SK-N-SH (cell line): ENCODE data around the gene PTDSS2. TPM values are rescaled to one million over a fixed set of nuclear protein-coding genes. Genes with fewer than 3 reads are reported as not detected.
"Not testable (repeated sequence)": the region's sequence is repeated elsewhere in the genome, so short reads cannot be mapped to it uniquely, and the experiment has no call there.

Experiments used
- CTCF ChIA-PET: fragments of 300-600, 350-600 bp; formaldehyde crosslinking; extraction: SDS; loops from one replicate; lab custom pipeline; 2021; lab: Yijun Ruan, JAX
- POLR2A ChIA-PET: fragments of 350-600 bp; sonication (Branson Sonifier 250); formaldehyde crosslinking; extraction: SDS; loops from one replicate; lab custom pipeline; 2020; ENCODE audit warnings: antibody characterized with exemption, inconsistent platforms; lab: Yijun Ruan, JAX
- DNase-seq: peaks from one replicate; pipeline ENCODE4 v3.0.0; 2012
- H2AFZ ChIP-seq: fragments of 200-600 bp; sonication (generic); 2 replicates; pipeline ENCODE4 v1.8.1; 2016; ENCODE audit warnings: antibody characterized with exemption, mild to moderate bottlenecking, low read depth
- H3F3A ChIP-seq: fragments of 200-600 bp; sonication (generic); replicated peaks from 2 replicates; pipeline ENCODE3; 2016; ENCODE audit warnings: antibody characterized with exemption, mild to moderate bottlenecking; ENCODE audit not compliant: insufficient read depth
- H3K27ac ChIP-seq, 2 experiments: fragments of 200-500 bp in 1 of 2; fragments of 200-600 bp in 1 of 2; sonication (Bioruptor generic) in 1 of 2; sonication (generic), shearing (Covaris generic) in 1 of 2; 2 replicates each; pipeline versions ENCODE4 v1.5.1 to v1.6.1; 2014 to 2016; ENCODE audit warnings: low read depth in 2 of 2, inconsistent platforms in 1 of 2, low read length in 1 of 2, mild to moderate bottlenecking in 1 of 2, mixed read lengths in 1 of 2
- H3K27me3 ChIP-seq: fragments of 200-600 bp; sonication (generic), shearing (Covaris generic); 2 replicates; pipeline ENCODE4 v1.6.1; 2016; ENCODE audit warnings: mixed run types; ENCODE audit not compliant: insufficient read depth
- H3K36me3 ChIP-seq, 2 experiments: fragments of 200-500 bp in 1 of 2; fragments of 200-600 bp in 1 of 2; sonication (Bioruptor generic) in 1 of 2; sonication (generic) in 1 of 2; replicated peaks in 1 of 2; 2 replicates each; pipeline versions ENCODE3 to v1.5.1; 2014 to 2016; ENCODE audit warnings: low read length in 1 of 2, mild to moderate bottlenecking in 1 of 2; ENCODE audit not compliant: insufficient read depth in 2 of 2, control insufficient read depth in 1 of 2
- H3K4me1 ChIP-seq, 2 experiments: fragments of 200-500 bp in 1 of 2; fragments of 200-600 bp in 1 of 2; sonication (Bioruptor generic) in 1 of 2; sonication (generic), shearing (Covaris generic) in 1 of 2; 2 replicates each; pipeline versions ENCODE4 v1.5.1 to v1.6.1; 2014 to 2016; ENCODE audit warnings: low read depth in 1 of 2, low read length in 1 of 2, mixed run types in 1 of 2; ENCODE audit not compliant: insufficient read depth in 2 of 2, control insufficient read depth in 1 of 2
- H3K4me2 ChIP-seq: fragments of 200-600 bp; sonication (generic), shearing (Covaris generic); 2 replicates; pipeline ENCODE4 v1.6.1; 2017; ENCODE audit warnings: mixed run types
- H3K4me3 ChIP-seq, 2 experiments: fragments of 200-500 bp in 1 of 2; fragments of 200-600 bp in 1 of 2; sonication (Bioruptor generic) in 1 of 2; sonication (generic), shearing (Covaris generic) in 1 of 2; 2 replicates each; pipeline versions ENCODE4 v1.5.1 to v1.8.1; 2014 to 2016; ENCODE audit warnings: low read depth in 2 of 2, inconsistent platforms in 1 of 2, low read length in 1 of 2, mild to moderate bottlenecking in 1 of 2, mixed read lengths in 1 of 2, moderate library complexity in 1 of 2
- H3K79me2 ChIP-seq: fragments of 200-600 bp; sonication (generic); 2 replicates; pipeline ENCODE4 v1.8.1; 2017; ENCODE audit warnings: mild to moderate bottlenecking; ENCODE audit not compliant: insufficient read depth
- H3K9ac ChIP-seq: fragments of 200-600 bp; sonication (generic); 2 replicates; pipeline ENCODE4 v1.6.1; 2017; ENCODE audit warnings: mixed run types
- H3K9me2 ChIP-seq: fragments of 200-600 bp; sonication (generic); 2 replicates; pipeline ENCODE4 v1.6.1; 2017; ENCODE audit warnings: mixed run types
- H3K9me3 ChIP-seq: fragments of 200-600 bp; sonication (generic); 2 replicates; pipeline ENCODE4 v1.6.1; 2017; ENCODE audit warnings: mixed run types, mild to moderate bottlenecking, moderate library complexity
- H4K20me1 ChIP-seq: fragments of 200-600 bp; sonication (generic); 2 replicates; pipeline ENCODE4 v1.6.1; 2017; ENCODE audit warnings: mild to moderate bottlenecking, mixed run types; ENCODE audit not compliant: insufficient read depth
- CHD2 ChIP-seq: fragments of 150-350 bp; IDR thresholded peaks from 2 replicates; pipeline ENCODE4 v1.6.1; 2018; ENCODE audit warnings: low read length; ENCODE audit not compliant: partially characterized antibody
- FOXJ3 ChIP-seq: sonication (generic); formaldehyde crosslinking; IDR thresholded peaks from 2 replicates; pipeline ENCODE4 v1.5.1; 2020; ENCODE audit warnings: mild to moderate bottlenecking, missing genetic modification reagents
- GABPA ChIP-seq: IDR thresholded peaks from 2 replicates; pipeline ENCODE4 v1.4.0; 2012; ENCODE audit warnings: low read depth, mild to moderate bottlenecking
- JUND ChIP-seq: IDR thresholded peaks from 2 replicates; pipeline ENCODE4 v1.4.0; 2012
- POLR2AphosphoS5 ChIP-seq: IDR thresholded peaks from 2 replicates; pipeline ENCODE4 v1.6.1; 2012; ENCODE audit warnings: low read depth, low read length
- RAD21 ChIP-seq: IDR thresholded peaks from 2 replicates; pipeline ENCODE4 v1.6.1; 2012; ENCODE audit warnings: mild to moderate bottlenecking, low read length
- RCOR1 ChIP-seq: fragments of 150-350 bp; IDR thresholded peaks from 2 replicates; pipeline ENCODE4 v1.6.1; 2017; ENCODE audit warnings: antibody characterized with exemption, low read length
- WGBS: methylation state at CpG from one replicate; pipeline ENCODE4 v1.1.6; 2017; ENCODE audit warnings: low lambda C conversion rate; 5-methylcytosine and 5-hydroxymethylcytosine counted together
- polyA plus RNA-seq, 3 experiments: library from polyadenylated mRNA; depleted of rRNA; stranded (reverse); fragments of >200 nt; gene quantifications; 2 replicates each; pipeline ENCODE4 v1.2.3, GENCODE V29; 2012
- TF ChIP-seq, protein P1 (sequence below): fragments of 150-350 bp; IDR thresholded peaks from 2 replicates; pipeline ENCODE4 v1.6.1; 2016; ENCODE audit warnings: mild to moderate bottlenecking, low read depth, low read length
- TF ChIP-seq, protein P2 (sequence below): IDR thresholded peaks from 2 replicates; pipeline ENCODE4 v1.6.1; 2012; ENCODE audit warnings: mild to moderate bottlenecking, low read depth, low read length, moderate library complexity

PTDSS2 gene
- polyA plus RNA-seq, 1 of the 3 experiments (the other 2 are of a cell fraction), result 28.6 TPM

DNA sequence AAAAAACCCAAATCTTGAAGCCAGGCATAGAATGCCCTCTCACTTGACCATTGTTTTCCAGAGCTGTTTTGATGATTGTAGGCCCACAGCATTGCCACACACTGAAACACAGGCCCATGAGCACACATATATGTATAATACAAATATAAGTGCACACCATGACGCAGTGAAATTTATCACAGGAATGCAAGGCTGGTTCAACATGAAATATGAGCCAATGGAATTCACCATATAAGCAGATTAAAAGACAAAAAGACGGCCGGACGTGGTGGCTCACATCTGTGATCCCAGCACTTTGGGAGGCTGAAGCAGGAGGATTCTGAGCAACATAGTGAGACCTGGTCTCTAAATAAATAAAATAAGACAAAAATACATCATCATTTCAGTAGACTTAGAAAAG, 66.3 kb downstream of the PTDSS2 start:
- no peak overlapping the region for H3K27ac ChIP-seq
- TF ChIP-seq JUND, result no peak
- no peak for TF ChIP-seq CHD2
- no peak for TF ChIP-seq RCOR1
- no peak for TF ChIP-seq FOXJ3 (CRISPR knock-in tag)
- TF ChIP-seq POLR2AphosphoS5, result no peak
- TF ChIP-seq, protein P1, sequence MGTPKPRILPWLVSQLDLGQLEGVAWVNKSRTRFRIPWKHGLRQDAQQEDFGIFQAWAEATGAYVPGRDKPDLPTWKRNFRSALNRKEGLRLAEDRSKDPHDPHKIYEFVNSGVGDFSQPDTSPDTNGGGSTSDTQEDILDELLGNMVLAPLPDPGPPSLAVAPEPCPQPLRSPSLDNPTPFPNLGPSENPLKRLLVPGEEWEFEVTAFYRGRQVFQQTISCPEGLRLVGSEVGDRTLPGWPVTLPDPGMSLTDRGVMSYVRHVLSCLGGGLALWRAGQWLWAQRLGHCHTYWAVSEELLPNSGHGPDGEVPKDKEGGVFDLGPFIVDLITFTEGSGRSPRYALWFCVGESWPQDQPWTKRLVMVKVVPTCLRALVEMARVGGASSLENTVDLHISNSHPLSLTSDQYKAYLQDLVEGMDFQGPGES, result no peak
- no peak for TF ChIP-seq GABPA
- TF ChIP-seq, protein P2, sequence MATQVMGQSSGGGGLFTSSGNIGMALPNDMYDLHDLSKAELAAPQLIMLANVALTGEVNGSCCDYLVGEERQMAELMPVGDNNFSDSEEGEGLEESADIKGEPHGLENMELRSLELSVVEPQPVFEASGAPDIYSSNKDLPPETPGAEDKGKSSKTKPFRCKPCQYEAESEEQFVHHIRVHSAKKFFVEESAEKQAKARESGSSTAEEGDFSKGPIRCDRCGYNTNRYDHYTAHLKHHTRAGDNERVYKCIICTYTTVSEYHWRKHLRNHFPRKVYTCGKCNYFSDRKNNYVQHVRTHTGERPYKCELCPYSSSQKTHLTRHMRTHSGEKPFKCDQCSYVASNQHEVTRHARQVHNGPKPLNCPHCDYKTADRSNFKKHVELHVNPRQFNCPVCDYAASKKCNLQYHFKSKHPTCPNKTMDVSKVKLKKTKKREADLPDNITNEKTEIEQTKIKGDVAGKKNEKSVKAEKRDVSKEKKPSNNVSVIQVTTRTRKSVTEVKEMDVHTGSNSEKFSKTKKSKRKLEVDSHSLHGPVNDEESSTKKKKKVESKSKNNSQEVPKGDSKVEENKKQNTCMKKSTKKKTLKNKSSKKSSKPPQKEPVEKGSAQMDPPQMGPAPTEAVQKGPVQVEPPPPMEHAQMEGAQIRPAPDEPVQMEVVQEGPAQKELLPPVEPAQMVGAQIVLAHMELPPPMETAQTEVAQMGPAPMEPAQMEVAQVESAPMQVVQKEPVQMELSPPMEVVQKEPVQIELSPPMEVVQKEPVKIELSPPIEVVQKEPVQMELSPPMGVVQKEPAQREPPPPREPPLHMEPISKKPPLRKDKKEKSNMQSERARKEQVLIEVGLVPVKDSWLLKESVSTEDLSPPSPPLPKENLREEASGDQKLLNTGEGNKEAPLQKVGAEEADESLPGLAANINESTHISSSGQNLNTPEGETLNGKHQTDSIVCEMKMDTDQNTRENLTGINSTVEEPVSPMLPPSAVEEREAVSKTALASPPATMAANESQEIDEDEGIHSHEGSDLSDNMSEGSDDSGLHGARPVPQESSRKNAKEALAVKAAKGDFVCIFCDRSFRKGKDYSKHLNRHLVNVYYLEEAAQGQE, result no peak
- no peak for TF ChIP-seq RAD21
- peaks cover 0 to 20% of the 10 kb centered on the region in 2 experiments for H3K36me3 ChIP-seq
- peaks cover 4% of the 10 kb centered on the region for H3F3A ChIP-seq
- no peaks in the 10 kb centered on the region; a peak in 1 of 4 replicates for H3K4me1 ChIP-seq
- no peak overlapping the region for H2AFZ ChIP-seq
- DNase-seq, result no peak
- ChIA-PET CTCF (no interaction called here), POLR2A (no interaction called here)
- H3K9me3 ChIP-seq, result peaks cover 7% of the 10 kb centered on the region; the same call in 1 of the 2 replicates
- no peaks in the 10 kb centered on the region for H3K9me2 ChIP-seq
- H3K9ac ChIP-seq, result no peak overlapping the region
- 96% methylated on average over 4 of the region's 4 CpGs for WGBS
- no peak overlapping the region for H3K4me2 ChIP-seq
- no peaks in the 10 kb centered on the region for H4K20me1 ChIP-seq
- no peak overlapping the region for H3K4me3 ChIP-seq
- H3K27me3 ChIP-seq, result no peaks in the 10 kb centered on the region
- H3K79me2 ChIP-seq, result no peaks in the 10 kb centered on the region

GRCh38 chr11:516918-517685, 67.0 kb downstream of the PTDSS2 start:
- H3K9me3 ChIP-seq, H3K9ac ChIP-seq, H4K20me1 ChIP-seq, H3K27ac ChIP-seq, H2AFZ ChIP-seq, H3K4me3 ChIP-seq, H3K27me3 ChIP-seq, H3K4me1 ChIP-seq, H3K9me2 ChIP-seq, H3K4me2 ChIP-seq, H3F3A ChIP-seq, H3K79me2 ChIP-seq, POLR2A ChIA-PET, DNase-seq: not testable (repeated sequence)
- peaks cover 0 to 19% of the 10 kb centered on the region in 2 experiments for H3K36me3 ChIP-seq
- 93% methylated on average over 24 of the region's 43 CpGs for WGBS
- CTCF ChIA-PET, result interaction anchor here (1.1 kb wide), 1 partner anchor 74 kb away, joined by 3 read pairs; no protein-coding TSS in a partner anchor
